ENCODE data around the gene CSMD2.

The CSMD2 gene

DNA sequence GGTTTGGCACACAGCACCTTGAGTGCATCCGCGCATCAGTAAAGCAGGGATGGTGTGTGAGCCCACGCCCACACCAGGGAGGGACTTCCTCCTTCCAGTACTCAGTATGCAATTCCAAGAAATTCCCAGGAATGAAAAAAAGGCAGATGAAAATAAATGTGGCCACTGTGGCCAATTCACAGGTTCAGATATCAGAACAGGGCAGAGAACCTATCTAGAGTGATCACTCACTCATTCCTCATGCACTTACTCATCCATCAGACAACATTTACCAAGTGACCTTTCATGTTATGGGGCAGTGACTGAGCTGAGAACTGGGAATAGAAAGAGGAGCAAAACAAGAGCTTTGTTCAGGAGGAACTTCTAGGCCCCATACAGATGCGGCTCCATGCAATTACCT lies 578.9 kb downstream of the CSMD2 start:
- no peak for DNase-seq

DNA sequence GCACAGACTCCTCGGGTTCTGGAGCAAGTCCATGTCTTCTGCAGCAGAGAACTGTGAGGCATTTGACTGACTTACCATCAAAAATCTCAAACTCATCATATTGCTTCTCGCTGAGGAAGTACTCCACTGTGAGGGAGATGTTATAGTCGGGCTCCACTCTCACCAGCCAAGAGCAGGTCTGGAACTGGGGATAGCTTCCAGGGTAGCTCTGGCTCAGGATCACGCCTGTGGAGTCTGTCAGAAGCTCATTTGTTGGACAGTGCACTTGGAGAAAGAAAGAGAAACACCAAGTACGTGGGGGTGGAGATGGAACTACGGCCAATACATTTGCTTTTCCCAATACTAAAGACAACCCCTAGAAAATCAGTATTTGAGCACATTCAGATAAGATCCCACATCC lies 581.5 kb downstream of the CSMD2 start:
- no peak for DNase-seq

GRCh38 chr1:33578557-33579448 lies 586.2 kb downstream of the CSMD2 start:
- DNase-seq: no peak

- DNase-seq: no peak
Observed at GRCh38 chr1:33577663-33578062, 587.4 kb downstream of the CSMD2 start.

DNA sequence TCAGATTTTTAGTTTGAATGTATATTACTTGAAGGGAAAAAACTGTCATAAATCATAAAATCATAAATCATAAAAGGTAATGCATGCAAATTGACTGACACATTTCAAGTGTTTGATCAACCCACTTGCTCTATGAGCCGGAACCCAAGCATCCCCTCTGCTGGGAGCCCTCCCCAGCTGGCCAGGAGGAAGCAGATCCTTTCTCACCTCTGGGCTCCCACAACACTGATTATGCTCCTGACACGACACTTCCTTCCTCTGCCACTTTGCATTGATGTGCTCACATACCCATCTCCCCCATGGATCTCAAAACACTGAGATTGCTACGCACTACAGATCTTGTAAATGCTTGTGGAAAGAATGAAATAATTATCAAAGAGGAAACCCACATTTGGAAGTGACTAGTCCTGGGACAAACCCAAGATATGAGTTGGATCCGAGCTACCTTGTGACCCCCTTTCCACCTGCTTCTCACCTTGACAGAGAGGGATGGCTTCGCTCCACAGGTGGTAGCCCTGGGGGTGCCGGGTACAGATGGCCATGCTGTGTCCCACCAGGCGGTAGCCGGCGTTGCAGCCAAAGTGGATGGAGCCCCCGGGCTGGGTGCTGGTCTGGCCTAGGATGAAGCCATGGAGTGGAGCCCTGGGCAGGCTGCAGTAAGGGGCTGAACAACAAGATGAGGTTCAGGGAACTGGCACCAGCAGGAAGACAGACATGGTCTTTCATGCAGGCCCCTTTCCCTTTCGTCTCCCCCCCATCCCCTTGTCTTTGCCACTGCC lies 588.0 kb downstream of the CSMD2 start:
- no peak for DNase-seq

GRCh38 chr1:33575324-33575879 lies 589.6 kb downstream of the CSMD2 start:
- DNase-seq: no peak

DNA sequence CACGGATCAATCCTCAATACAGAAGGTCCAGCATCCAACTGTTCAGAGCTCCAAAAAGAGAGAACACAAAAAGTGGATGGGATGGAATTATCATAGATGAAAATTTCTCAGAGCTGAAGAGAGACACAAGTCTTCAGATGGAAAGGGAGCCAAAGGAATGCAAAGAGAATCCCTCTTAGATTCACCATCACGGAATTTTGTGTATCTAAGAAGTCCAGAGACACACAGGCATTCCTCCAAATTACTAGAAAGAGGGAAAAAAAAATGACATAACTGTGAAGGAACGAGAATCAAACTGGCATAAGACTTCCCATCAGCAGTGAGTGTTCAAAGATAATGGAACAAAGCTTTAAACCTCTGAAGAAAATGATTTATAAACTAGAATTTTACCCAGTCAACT lies 591.4 kb downstream of the CSMD2 start:
- no peak for DNase-seq

DNA sequence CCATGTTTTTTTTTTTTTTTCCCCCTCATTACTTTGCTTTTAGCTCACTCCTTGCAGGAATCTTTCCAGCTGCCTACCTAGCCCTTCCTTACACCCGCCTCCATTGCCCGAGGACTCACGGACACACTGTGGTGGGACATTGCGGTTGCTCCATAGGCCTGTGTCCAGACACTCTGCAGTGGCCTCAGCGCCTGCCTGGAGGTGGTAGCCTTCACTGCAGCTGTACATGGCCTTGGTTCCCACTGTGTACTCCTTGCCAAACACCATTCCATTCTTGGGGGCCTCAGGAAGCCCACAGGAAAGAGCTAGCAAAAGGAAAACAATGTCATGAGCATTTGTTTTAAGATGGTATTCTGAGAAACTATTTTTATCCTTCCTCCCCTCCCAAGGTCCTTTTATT lies 592.6 kb downstream of the CSMD2 start:
- DNase-seq: no peak

GRCh38 chr1:33569331-33569730 lies 595.7 kb downstream of the CSMD2 start:
- no peak for DNase-seq

DNA sequence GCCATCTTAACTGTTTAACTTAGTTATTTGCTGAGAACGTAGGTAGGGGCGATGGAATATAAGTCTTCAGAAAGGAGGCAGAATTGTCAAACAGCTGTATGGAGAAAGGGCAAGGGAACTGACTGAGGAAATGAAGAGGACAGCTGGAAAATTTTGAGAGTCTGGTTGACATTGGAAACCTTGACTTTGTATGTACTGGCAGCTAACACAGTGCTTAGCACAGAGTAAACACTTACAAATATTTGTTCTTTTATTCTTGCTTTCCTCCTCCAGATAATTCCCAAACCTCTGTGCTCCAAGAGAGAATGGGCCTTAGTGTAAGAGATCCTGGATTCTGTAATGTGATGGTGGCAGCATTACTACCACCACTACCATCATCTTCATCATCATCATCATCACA lies 601.3 kb downstream of the CSMD2 start:
- no peak for DNase-seq

DNA sequence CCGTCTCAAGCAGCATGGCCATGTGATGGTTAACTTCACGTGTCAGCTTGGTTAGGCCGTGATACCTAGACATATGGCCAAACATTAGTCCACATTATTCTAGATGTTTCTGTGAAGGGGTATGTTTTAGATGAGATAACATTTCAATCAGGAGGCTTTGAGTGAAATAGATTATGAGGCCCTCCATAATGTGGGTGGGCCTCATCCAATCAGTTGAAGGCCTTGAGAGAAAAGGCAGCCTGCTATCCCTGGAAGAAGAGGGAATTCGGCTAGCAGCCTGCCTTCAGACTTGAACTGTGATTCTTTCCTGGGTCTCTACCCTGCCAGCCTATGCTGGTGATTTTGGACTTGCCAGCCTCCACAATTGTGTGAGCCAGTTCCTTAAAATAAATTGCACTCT lies 602.5 kb downstream of the CSMD2 start:
- no peak for DNase-seq

- DNase-seq: no peak
Observed at GRCh38 chr1:33561576-33561975, 603.5 kb downstream of the CSMD2 start.

- DNase-seq: no peak
Observed at GRCh38 chr1:33560680-33561079, 604.4 kb downstream of the CSMD2 start.

DNA sequence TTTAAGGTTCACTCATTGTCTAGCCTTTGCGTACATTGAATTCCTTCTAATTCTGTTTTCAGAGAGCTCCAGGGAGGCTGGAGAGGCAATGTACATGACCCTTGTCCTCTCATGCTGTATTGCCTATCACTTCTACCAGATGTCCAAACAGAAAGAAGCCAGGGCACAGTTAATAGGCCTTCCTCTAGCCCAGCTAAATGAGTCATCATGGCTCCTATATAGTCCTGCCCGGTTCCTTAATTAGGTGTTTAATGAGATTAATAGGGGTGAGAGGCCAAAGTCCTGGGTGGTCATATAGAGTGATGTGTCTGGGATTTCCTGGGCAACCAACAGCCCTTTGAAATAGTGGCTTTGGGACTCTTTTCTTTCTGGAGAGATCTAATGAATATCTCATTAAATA lies 616.3 kb downstream of the CSMD2 start:
- DNase-seq: no peak

DNA sequence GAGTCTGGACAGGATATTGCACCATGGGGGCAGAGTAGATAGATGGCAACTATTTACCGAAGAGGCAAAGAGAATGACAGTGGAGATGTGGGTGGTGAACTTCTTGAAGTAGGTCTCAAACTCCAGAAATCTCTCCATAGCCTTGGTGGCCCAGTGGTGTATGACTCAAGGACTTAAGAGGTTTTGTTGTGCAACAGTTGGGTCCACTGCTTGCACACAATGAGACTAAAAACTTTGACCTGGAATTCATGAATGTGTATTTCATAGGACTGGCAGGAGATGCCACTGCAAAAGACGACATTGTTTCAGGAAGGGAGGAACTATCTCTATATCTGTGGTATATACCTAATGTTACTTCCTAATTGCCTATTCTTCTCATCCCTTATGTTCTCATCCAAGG lies 616.7 kb downstream of the CSMD2 start:
- DNase-seq: no peak

DNA sequence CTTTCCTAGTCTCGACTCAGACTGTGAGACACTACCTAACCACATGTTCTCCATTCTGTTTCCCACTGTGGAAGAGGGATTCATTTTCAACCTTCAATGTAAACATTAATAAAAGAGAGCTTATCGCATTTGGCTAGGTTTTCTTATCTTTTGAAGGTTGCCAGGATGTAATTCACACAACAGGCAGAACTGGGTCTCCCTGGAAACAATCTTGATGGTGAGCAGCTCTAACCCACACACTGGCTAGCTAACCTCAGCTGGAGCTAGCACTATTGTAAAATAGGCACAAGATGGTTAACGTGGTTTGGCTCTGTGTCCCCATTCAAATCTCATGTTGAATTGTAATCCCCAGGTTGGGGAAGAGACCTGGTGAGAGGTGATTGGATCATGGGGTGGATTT lies 617.5 kb downstream of the CSMD2 start:
- DNase-seq: no peak

DNA sequence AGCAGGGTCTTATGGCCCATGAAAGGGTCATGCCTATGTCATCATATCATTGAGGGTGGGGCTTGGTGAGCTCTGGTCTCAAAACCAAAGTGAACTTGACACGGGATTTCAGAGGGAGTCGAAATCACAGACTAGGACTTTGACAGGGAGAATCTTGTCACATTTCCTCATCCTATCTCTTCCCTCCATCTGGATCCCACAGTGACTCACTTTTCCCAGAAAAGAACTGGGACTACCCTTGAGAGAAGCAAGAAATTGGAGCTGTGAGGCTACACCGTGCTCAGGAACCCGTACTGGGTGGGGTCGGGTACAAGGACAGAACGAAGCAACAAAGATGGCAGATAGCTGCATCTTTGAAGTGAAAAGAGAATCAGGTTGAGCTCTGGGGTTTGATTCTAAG lies 623.1 kb downstream of the CSMD2 start:
- DNase-seq: no peak

GRCh38 chr1:33537885-33538284 lies 627.1 kb downstream of the CSMD2 start:
- no peak for DNase-seq

DNA sequence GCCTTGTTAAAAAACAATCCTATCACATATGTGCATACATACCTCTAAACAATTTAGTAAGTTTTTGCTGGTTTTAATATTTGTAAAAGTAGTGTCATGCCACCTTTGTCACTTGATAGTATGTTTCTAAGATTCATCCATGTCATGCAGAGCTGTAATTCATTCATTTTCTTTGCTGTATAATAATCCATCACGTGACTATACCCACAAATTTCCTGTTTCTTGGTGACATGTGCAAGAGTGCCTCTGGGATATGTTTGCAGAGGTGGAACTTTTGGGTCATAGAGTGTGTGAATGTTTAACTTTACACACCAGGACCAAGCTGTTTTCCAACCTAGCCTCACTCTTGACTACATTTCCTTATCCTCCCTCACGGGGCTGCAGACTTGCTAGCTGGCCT lies 629.7 kb downstream of the CSMD2 start:
- no peak for DNase-seq

- no peak for DNase-seq
Observed at GRCh38 chr1:33532936-33533335, 632.1 kb downstream of the CSMD2 start.

DNA sequence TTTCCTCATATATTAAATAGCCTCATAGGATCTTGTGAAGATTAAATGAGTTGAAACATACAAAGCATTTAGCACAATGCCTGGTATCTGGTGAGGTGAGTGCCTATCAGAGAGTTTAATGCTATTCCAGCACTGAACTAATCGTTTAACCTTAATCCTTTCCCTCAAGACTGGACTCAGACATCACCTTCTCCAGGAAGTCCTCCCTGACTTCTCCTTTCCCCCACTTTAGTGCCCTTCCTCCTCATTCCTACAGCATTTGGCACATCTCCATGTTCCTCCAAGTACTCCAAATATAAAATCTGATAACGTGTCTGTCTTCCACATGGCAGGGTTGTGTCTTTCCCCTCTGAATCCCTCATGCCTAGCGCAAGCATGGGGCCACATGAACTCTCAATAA lies 632.8 kb downstream of the CSMD2 start:
- DNase-seq: no peak

DNA sequence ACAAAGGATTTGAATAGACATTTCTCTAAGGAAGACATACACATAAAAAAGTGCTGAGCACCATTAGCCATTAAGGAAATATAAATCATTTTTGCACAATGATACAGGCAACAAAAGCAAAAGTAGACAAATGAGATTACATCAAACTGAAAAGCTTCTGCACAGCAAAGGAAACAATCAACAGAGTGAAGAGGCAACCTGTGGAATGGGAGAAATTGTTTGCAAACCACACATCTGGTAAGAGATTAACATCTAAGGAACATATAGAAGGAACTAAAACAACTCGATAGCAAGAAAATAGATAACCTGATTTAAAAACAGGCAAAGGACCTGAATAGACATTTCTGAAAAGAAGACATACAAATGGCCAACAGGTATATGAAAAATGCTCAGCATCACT lies 635.1 kb downstream of the CSMD2 start:
- no peak for DNase-seq

DNA sequence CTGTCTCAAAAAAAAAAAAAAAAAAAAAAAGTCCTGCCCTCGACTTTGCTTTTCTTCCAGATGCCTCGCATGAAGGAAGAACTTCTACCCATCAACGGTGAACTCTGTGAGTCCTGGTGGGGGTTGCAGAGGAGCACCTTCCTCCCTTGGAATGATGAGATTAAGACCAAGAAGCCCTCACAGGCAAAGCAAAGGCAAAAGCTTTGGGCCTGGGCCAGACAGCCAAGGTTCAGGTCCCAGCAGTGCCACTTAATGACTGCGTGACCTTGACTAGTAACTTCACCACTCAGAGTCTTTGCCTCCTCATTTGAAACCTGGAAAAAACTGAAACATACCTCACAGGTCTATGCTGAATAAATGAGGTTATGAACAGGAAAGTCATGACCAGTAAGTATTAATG lies 637.1 kb downstream of the CSMD2 start:
- DNase-seq: no peak

- DNase-seq: peak; percentile 23 to 60 (median 48)
Observed at GRCh38 chr1:33524586-33524985, 640.4 kb downstream of the CSMD2 start.
